GM12865 (cell line): ENCODE data around the gene MAN1A1.

Experiments used
- DNase-seq: peaks from one replicate; pipeline ENCODE4 v3.0.0; 2010; ENCODE audit warnings: low read depth
- H3K4me3 ChIP-seq: 2 replicates; pipeline ENCODE4 v1.5.1; 2011; ENCODE audit warnings: mild to moderate bottlenecking, low read depth, low read length, control low read depth
- CTCF ChIP-seq: IDR thresholded peaks from 2 replicates; pipeline ENCODE4 v1.5.1; 2011; ENCODE audit warnings: low read length, control low read depth, low read depth, inconsistent platforms; ENCODE audit not compliant: insufficient read depth; ENCODE audit errors: missing control alignments

Gene MAN1A1

DNA sequence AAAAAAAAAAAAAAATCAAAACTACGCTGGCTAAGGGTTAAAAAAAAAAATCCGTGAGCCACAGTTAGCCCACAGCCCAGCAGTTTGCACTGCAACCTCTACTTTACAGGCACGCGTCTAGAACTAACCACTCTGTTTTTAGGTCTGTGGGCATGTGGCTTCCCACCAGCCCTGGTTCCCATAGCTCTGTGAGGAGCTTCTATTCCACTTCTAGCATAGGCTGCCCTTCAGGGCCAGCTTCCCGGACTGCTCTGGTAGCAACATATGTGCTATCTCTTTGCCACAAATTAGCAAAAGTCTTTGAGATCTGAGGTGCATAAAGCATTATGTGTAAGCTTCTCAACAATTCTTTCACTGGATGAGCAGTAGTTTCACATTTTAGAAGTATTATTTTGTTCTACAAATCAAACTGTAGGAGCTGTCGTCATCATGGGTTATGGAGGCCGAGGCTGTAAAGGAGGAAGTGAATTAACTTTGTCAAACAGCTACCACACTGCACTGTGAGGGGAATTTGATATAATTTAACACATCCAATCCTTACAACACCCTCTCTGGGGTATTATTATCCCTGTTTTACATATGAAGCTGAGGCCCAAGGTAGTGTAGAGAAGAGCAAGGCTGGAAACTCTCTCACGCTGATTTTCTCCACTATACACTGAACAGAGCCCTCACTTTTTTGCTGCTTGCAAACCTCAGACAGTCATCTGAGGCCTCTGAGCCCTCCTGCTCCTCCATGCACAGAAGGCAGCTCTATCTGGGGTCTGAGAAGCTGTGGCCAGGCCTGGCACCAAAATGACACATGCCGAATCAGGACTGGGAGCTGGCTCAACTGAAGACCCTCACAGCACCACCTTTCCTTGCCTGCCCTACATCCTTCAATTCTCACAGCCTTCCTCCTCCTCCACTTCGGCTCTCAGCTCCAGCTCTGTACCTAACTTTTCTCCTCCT lies 35.4 kb downstream of the MAN1A1 start:
- no peak for TF ChIP-seq CTCF
- peak; percentile 17 for DNase-seq
- H3K4me3 ChIP-seq = no peak overlapping the region

- no peak for DNase-seq
- no peak overlapping the region for H3K4me3 ChIP-seq
- no peak for TF ChIP-seq CTCF
Observed at GRCh38 chr6:119312875-119313338, 36.7 kb downstream of the MAN1A1 start.

- no peak for DNase-seq
- H3K4me3 ChIP-seq = no peak overlapping the region
- no peak for TF ChIP-seq CTCF
Observed at GRCh38 chr6:119312441-119312840, 37.1 kb downstream of the MAN1A1 start.

DNA sequence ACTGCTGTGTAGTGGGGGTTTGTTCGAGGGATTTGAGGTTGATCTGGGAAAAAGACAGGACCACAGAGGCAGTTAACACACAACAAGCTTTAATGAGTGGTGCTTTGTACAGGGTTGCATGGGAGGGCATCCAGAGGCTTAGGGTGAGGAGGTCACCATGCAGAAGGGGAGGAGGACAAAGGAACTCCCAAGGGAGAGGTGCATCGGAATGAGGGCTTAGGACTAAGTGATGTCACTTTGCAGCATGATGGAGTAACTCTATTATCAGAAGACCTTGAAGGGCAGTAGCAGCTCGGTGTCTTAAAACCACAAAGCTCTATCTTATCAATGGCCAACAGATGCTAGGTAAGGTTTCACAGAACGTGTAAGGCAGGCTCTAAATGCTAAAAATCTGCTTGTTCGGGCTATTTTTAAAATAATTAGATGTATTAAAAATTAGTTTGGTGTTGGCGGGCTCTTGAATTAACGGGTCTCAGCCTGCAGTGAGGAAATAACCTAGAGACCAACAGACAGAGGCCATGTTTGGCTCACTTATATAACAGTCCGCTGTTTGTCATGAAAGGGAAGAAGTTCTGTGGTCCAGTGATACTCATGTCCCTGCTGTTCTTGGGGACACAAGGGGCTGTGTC lies 37.9 kb downstream of the MAN1A1 start:
- DNase-seq = no peak
- H3K4me3 ChIP-seq = no peak overlapping the region
- TF ChIP-seq CTCF = no peak

- DNase-seq = no peak
- no peak overlapping the region for H3K4me3 ChIP-seq
- no peak for TF ChIP-seq CTCF
Observed at GRCh38 chr6:119310486-119311036, 39.0 kb downstream of the MAN1A1 start.

DNA sequence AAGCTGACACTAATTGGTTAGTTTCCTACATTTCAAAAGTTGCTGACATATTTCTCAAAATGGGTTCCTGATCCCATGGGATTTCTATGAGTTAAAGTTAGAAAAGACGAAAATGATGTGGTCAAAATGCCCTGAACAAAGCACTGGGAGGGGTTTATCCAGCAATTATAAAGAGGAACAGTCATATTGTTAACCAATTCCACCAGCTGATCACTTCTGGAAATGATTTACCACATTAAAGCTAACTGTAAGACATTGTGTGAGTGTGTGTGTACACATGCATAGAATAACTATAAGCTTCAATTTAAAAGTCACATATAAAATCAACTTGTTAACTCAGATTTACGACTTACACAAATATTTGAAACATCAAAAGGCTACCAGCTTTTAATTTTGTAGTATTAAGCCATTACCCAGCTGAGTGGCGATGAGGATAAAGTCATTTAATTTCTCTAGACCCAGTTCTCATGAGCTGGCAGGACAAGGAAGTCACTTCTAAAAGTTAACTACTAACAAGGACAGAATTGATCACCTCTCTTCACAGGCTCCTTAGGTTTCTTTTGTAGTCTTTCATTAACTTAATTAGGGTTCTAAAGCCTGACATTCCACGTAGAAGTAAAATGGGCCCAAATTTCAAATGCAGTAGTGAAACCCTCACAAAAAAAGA lies 40.4 kb downstream of the MAN1A1 start:
- no peak for TF ChIP-seq CTCF
- no peak for DNase-seq
- H3K4me3 ChIP-seq = no peak overlapping the region
